Brain microvascular endothelial cell (primary cell): ENCODE data around the gene TOP1.
A peak's percentile ranks its signal among the peaks of the same experiment; 100 is the strongest.

Experiments used
- DNase-seq: peaks from one replicate; pipeline ENCODE4 v3.0.0-alpha.2; 2020
- H3K27ac ChIP-seq: fragments of 250-450 bp; sonication (Bioruptor Pico); 2 replicates; pipeline ENCODE4 v1.5.1; 2020; ENCODE audit warnings: mild to moderate bottlenecking, moderate library complexity
- H3K27me3 ChIP-seq: fragments of 250-450 bp; sonication (Bioruptor Pico); replicated peaks from 2 replicates; pipeline ENCODE4 v1.5.1; 2020; ENCODE audit warnings: mild to moderate bottlenecking
- H3K36me3 ChIP-seq: fragments of 250-450 bp; sonication (Bioruptor Pico); replicated peaks from 2 replicates; pipeline ENCODE4 v1.5.1; 2020; ENCODE audit warnings: mild to moderate bottlenecking
- H3K4me3 ChIP-seq: 2 replicates; pipeline ENCODE4 v1.5.1; 2011; ENCODE audit warnings: low read depth, mild to moderate bottlenecking, control low read depth, low read length, moderate library complexity
- in situ Hi-C: cut with HindIII; loops from 2 replicates; pipeline ENCODE4 v1.10.0; 2017; ENCODE audit warnings: low sequenced_read_pairs, low pct_ligation_motif_present
- TF ChIP-seq, protein P1 (sequence below): IDR thresholded peaks from 2 replicates; pipeline ENCODE4 v1.5.1; 2011; ENCODE audit warnings: low read depth, mild to moderate bottlenecking, moderate library complexity, low read length, control low read depth, inconsistent platforms; ENCODE audit errors: missing control alignments

Gene TOP1

GRCh38 chr20:41148942-41149341, 120.3 kb downstream of the TOP1 start:
- Histone ChIP-seq H3K4me3 (no peak overlapping the region), H3K36me3 (no peaks in the 10 kb centered on the region), H3K27ac (no peak overlapping the region), H3K27me3 (no peaks in the 10 kb centered on the region)
- in situ Hi-C loops: no loop called here
- DNase-seq: no peak
- TF ChIP-seq, protein P1, sequence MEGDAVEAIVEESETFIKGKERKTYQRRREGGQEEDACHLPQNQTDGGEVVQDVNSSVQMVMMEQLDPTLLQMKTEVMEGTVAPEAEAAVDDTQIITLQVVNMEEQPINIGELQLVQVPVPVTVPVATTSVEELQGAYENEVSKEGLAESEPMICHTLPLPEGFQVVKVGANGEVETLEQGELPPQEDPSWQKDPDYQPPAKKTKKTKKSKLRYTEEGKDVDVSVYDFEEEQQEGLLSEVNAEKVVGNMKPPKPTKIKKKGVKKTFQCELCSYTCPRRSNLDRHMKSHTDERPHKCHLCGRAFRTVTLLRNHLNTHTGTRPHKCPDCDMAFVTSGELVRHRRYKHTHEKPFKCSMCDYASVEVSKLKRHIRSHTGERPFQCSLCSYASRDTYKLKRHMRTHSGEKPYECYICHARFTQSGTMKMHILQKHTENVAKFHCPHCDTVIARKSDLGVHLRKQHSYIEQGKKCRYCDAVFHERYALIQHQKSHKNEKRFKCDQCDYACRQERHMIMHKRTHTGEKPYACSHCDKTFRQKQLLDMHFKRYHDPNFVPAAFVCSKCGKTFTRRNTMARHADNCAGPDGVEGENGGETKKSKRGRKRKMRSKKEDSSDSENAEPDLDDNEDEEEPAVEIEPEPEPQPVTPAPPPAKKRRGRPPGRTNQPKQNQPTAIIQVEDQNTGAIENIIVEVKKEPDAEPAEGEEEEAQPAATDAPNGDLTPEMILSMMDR: no peak

GRCh38 chr20:41150664-41151063, 122.0 kb downstream of the TOP1 start:
- Histone ChIP-seq H3K27ac (no peak overlapping the region), H3K27me3 (no peaks in the 10 kb centered on the region), H3K4me3 (no peak overlapping the region), H3K36me3 (no peaks in the 10 kb centered on the region)
- TF ChIP-seq, protein P1: no peak
- in situ Hi-C loops: no loop called here
- no peak for DNase-seq

DNA sequence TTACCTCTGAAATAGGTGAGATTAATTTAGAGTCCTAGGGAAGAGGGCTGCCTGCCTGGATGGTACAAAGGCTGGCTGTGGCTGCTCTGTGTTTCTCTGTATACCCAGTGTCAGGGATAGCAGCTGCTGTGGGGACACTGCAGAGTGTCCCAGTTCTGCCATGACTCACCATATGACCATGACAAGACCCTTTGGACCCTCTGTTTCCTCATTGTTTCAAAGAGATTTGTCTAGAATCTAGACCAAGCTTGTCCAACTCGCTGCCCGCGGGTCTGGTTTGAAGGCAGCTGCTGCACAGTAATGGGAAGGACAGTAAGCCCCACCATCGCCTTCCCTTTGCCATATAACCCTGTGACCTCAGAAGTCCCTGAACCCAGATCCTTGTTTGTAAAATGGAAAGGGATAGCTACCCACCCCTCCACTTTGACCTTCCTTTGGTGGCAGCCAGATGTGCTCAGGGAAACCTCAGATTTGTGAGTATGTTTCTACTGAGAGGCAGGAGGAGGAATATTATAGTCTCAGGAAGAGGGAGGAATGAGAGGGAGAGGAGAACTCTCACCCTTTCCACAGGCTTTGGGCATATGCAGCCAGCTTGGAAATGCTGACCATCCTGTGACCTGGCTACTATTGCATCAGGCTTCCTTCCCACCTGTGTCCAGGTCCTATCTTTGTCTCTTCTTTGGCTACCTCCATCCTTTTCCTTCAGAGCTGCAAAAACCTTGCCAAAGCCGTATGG, 122.7 kb downstream of the TOP1 start:
- TF ChIP-seq, protein P1: no peak
- Histone ChIP-seq H3K27ac (no peak overlapping the region), H3K4me3 (no peak overlapping the region), H3K27me3 (no peaks in the 10 kb centered on the region), H3K36me3 (no peaks in the 10 kb centered on the region)
- no peak for DNase-seq
- in situ Hi-C loops: no loop called here

DNA sequence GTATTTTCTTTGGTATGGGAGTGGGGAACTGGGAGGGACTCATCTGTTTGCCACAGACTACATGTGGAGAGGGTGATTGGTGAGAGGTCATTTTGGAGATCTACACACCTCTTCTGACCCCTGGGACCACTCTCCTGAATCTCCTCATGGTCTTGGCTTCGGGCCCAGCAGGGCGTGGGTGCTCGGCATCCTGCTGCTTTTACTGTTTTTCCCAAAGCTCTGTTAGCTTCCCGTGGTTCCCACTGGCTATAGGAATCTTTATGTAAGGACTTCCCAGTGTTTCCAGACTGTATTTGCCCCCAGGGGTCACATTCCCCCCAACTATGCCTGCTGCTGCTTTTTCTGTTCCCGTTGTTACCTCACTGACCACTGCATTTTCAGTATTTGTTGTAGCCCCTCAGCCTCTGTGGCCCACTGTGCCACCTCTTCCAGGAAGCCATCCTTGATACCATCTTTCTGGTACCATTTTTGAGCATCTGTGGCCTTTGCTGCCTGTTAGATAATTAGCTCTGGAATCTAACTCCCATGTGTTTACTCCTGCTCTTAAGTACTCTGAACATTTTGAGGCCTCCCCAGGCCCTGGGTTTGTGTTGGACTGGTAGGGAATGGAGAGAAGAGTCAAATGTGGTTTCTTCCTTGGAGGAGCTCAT, 123.6 kb downstream of the TOP1 start:
- Histone ChIP-seq H3K27me3 (no peaks in the 10 kb centered on the region), H3K36me3 (no peaks in the 10 kb centered on the region), H3K27ac (no peak overlapping the region), H3K4me3 (no peak overlapping the region)
- no peak for DNase-seq
- TF ChIP-seq, protein P1: no peak
- in situ Hi-C loops: no loop called here

DNA sequence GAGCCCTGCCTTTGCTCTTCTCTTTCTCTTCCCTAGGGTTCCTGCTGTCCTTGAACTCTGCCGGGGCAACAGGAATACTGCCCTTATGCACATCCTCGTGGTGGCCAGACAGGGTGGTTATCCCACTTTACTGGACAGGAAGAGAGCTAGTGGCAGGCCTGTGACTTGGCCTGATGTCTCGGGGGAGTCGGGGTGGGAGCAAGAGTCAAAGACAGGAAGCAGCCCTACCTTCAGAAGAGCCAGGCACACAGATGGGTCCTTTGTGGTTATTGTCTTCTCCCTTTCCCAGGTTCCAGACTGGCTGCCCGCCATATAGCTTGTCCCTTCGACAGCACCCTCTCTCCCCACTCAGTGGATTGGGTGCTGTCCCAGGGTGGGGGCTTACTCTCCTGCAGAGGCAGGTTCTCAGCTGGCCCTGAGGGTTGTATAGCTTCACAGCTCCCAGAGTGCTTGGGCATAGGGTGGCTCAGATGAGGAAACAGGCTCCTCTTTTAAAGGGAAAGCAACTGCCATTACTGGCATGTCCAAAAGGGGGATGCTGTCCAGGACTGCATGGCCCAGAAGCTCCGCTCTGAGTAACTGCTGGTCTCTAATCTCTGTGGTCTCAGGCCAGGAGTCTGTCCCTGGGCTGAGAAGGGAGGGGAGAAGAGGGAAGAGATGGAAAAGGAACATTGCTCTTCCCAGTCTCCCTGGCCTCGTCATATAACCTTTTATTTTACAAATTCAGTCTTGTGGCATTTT, 126.0 kb downstream of the TOP1 start:
- Histone ChIP-seq H3K27me3 (no peaks in the 10 kb centered on the region), H3K27ac (no peak overlapping the region), H3K4me3 (no peak overlapping the region), H3K36me3 (peaks cover under 1% of the 10 kb centered on the region)
- TF ChIP-seq, protein P1: peak; percentile 13
- in situ Hi-C loops: no loop called here
- no peak for DNase-seq
